RPMI7951 (cell line): Measurements from ENCODE around the gene CCDC71L. TPM values are rescaled to one million over a fixed set of nuclear protein-coding genes. Genes with fewer than 3 reads are reported as not detected.
A peak's percentile ranks its signal among the peaks of the same experiment; 100 is the strongest.

Experiments used
- DNase-seq: peaks from one replicate; pipeline ENCODE4 v3.0.0-alpha.2; 2012; ENCODE audit warnings: low read depth
- total RNA-seq: library from RNA; depleted of rRNA; stranded (reverse); fragments of >200 nt; shearing (Covaris generic); gene quantifications from 2 replicates; pipeline ENCODE4 v1.2.3, GENCODE V29; 2014

Gene CCDC71L
- total RNA-seq, 1 experiment from 2014 or later, result 19.6 TPM

- DNase-seq, result no peak
Measured at GRCh38 chr7:106625678-106626301, 35.2 kb downstream of the CCDC71L start.

DNA sequence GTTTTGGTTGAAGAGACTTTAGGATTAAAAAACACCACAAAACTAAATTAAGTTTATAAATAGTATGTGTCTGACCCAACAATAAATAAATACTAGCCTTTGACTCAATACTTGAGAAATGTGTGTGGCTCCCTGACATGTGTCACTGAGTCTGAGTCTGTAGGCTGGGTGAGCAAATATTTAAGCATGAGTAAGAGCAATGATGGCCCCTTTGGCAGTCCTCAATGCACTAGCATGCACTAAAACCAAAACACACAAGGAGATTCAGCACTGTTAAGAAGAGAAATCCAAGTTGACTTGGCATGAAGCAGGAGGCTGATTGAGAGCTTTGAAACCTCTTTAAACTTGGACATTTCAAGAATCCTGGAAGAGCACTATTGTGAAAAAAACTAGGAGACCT, 37.1 kb downstream of the CCDC71L start:
- DNase-seq, result peak; percentile 77

GRCh38 chr7:106623315-106623660, 37.7 kb downstream of the CCDC71L start:
- no peak for DNase-seq

GRCh38 chr7:106622654-106623314, 38.2 kb downstream of the CCDC71L start:
- no peak for DNase-seq

DNA sequence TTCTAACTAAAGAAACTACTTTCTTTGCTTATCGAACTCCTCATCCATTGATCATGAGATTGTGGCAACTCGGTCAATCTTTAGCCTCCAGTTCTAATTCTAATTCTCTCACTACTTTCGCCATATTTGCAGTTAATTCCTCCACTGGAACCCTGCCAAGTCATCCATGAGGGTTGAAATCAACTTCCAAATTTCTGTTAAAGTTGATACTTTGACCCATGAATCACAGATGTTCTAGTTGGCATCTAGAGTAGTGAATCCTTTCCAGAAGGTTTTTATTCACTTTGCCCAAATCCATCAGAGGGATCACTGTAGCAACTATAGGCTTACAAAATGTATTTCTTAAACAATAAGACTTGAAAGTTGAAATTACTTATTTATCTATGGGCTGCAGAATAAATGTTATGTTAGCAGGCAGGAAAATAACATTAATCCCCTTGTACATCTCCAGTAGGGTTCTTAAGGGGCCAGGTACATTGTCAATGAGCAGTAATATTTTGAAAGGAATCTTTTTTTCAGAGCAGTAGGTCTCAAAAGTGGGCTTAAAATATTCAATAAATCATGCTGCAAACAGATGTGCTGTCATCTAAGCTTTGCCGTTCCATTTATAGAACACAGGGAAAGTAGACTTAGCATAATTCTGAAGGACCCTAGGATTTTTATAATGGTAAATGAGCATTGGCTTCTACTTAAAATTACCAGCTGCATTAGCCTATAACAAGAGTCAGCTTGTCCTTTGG, 39.4 kb downstream of the CCDC71L start:
- DNase-seq, result no peak

GRCh38 chr7:106620676-106621075, 40.3 kb downstream of the CCDC71L start:
- DNase-seq, result no peak

DNA sequence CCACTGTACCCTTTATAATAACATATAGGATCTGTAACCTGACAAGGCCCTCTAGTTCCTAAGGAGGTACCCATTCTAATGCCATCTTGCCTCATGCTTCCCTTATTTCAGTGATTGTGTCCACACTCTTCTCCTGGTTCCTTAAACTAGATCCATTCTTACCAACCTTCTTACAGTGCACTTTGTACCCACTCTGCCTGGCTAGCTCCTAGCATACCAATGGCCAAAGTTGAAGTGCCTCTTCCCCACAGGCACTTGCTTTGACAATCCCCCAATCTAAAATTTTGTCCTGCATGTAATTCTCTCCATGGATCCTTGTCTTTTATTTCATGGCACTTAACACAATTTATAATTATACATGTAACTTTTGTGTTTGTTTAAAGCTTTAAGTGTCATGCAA, 40.9 kb downstream of the CCDC71L start:
- DNase-seq, result no peak

DNA sequence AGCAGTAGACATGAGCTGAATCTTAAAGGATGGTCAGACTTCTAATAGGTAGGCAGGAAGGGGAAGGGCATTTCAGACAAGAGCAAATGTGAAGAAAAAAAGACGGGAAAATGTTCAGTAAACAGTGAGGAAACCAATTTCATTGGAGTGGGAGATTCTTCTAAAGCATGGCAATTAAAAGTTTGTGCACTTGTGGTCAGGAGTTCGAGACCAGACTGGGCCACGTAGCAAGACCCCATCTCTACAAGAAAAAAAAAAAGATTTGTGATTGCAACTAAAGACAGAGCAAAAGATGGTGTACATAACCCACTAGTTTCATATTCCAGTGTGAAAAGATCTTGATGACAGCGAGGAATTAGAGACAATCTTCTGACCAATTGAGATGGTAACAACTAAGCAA, 41.7 kb downstream of the CCDC71L start:
- DNase-seq, result no peak

- peak; percentile 24 for DNase-seq
Measured at GRCh38 chr7:106618480-106618879, 42.5 kb downstream of the CCDC71L start.

DNA sequence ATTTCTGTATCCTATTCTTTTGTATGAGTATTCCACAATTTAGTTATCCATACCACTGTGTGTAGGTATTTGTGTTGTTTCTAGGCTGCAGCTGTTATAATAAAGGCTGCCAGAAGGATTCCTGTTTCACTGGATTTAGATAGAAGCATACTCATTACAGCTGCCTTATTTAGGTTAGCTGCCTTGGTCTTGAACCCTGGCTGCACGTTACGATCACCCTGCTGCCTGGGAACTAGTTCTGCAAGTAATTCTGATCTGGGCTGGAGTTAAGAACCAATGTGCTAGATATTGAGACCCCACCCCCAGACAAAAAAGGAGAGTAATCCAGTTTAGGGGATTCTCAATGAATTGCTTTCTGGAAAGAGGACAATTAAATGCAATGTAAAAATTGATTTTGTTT, 43.1 kb downstream of the CCDC71L start:
- no peak for DNase-seq

DNA sequence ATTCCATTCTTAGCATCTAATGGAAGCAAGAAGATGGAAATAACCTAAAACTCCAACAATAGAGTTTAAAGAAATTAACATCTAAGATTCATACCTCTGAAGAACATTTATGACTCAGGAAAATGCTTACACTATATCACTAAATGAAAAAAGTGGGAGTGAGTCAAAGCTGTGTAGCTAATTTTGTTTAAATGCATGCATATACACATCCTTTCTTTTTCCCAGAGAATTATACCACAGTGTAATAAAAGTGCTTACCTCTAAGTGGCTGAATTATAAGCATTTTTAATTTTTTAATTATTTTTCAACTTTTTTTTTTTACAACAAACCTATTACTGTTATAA, 44.3 kb downstream of the CCDC71L start:
- no peak for DNase-seq

GRCh38 chr7:106615808-106616707, 44.9 kb downstream of the CCDC71L start:
- DNase-seq, result no peak

DNA sequence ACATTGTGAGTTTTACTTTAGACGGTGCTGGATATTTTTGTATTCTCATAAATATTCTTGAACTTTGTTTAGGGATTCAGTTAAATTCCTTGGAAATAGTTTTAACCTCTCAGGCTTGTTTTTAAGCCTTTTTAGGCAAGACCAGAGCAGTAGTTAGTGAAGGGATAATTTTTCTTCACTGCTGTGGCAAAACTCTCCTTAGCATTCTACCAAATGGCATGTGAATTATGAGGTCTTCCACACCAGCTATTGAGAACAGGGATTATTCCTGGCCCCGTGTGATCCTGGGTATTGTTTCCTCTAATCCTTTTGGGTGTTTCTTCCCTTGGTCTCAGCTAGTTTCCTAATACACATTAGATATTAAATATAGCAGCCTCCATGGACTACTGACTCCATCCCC, 46.2 kb downstream of the CCDC71L start:
- DNase-seq, result no peak

GRCh38 chr7:106613848-106614560, 47.0 kb downstream of the CCDC71L start:
- DNase-seq, result no peak

DNA sequence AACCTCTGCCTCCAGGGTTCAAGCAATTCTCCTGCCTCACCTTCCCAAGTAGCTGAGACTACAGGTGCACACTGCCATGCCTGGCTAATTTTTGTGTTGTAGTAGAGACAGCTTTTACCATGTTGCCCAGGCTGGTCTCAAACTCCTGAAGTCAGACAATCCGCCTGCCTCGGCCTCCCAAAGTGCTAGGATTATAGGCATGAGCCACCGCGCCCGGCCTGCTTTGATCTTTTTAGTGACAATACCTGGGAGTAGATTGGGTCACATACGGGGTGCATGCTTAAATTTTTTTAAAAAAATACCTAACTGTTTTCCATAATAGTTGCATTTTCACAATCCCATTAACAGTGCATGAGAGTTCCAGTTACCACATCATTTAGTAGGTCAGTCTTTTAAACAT, 47.7 kb downstream of the CCDC71L start:
- no peak for DNase-seq

DNA sequence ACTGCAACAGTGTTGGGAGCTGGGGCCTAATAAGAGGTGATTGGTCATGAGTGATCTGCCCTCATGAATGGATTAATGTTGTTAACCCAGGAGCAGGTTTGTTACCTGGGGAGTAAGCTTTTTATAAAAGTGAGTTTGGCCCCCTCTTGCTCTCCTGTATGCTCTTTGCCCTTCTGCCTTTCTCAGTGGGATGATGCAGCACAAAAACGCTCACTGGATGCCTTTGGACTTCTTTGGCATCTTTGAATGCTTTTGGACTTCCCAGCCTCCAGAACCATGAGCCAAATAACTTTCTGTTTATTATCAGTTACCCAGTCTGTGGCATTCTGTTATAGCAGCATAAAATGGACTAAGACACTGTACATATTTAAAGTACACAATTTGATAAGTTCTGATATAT, 48.5 kb downstream of the CCDC71L start:
- no peak for DNase-seq

GRCh38 chr7:106611911-106612310, 49.0 kb downstream of the CCDC71L start:
- peak; percentile 54 for DNase-seq

- DNase-seq, result peak; percentile 62
Measured at GRCh38 chr7:106610996-106611886, 49.7 kb downstream of the CCDC71L start.

DNA sequence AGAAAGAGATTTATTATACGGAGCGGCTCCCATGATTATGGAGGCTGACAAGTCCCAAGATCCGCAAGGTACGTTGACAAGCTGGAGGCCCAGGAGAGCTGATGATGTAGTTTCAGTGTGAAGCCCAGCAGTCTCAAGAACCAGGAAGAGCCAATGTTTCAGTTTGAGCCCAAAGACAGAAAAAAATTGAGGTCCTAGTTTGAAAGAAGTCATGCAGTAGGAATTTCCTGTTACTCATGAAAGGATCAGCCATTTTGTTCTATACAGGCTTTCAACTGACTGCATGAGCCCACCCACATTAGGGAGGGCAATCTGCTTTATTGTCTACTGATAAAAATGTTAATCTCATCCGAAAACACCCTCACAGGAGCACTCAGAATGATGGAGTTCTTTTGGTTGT, 51.5 kb downstream of the CCDC71L start:
- DNase-seq, result peak; percentile 69

DNA sequence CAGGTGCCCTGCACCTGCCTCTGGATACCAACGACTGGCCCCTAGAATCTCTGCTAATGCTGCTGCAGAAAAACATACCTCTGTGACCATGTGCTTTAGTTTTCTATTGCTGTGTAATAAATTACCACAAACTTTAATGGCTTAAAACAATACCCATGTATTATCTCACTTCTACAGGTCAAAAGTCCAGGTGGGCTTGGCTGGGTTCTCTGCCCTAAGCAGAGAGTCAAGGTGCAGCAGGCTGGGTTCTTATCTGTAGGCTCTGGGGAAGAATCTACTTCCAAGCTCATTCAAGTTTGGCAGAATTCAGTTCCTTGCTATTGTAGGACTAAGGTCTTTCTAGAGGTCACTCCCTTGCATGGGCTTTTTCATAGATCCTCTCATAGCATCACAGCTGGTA, 52.3 kb downstream of the CCDC71L start:
- no peak for DNase-seq
